ENCODE measurements around the gene SLC37A3. TPM values are rescaled to one million over a fixed set of nuclear protein-coding genes. Genes with fewer than 3 reads are reported as not detected.

SLC37A3 gene
- total RNA-seq, 1 donor from 2014 or later = 71.0 TPM

- no peak for FAIRE-seq
- H3K4me1 ChIP-seq (ENCODE audit: insufficient read depth, low read length) = no peaks in the 10 kb centered on the region
- no peaks in the 10 kb centered on the region for H4K20me1 ChIP-seq (ENCODE audit: insufficient read depth, low read length)
- Mint-ChIP-seq H3K27me3 (ENCODE audit: low read depth, unreplicated experiment) (no peaks in the 10 kb centered on the region), H3K36me3 (ENCODE audit: low read depth, unreplicated experiment) (peaks cover 22% of the 10 kb centered on the region), H3K9me3 (ENCODE audit: unreplicated experiment) (no peaks in the 10 kb centered on the region), H3K27ac (ENCODE audit: unreplicated experiment) (no peak overlapping the region), H3K4me1 (ENCODE audit: low read depth, unreplicated experiment) (no peaks in the 10 kb centered on the region), H3K4me3 (ENCODE audit: unreplicated experiment) (no peak overlapping the region)
- TF ChIP-seq EZH2 (IDR thresholded peaks at IDR 0.05; ENCODE audit: insufficient read depth, low read length) (no peak), CTCF (IDR thresholded peaks at IDR 0.05; ENCODE audit: insufficient read depth, low read depth, low read length) (no peak)
- no peak for DNase-seq (ENCODE audit: low read depth)
- H3K4me2 ChIP-seq (ENCODE audit: low read length) = no peak overlapping the region
- H3K4me3 ChIP-seq (ENCODE audit: insufficient read depth, low read depth, low read length) = no peak overlapping the region
- H3K27ac ChIP-seq (ENCODE audit: low read depth, low read length) = no peak overlapping the region
- no peaks in the 10 kb centered on the region for H3K9me3 ChIP-seq (ENCODE audit: insufficient read depth, low read depth, low read length)
- no peak overlapping the region for H3K9ac ChIP-seq (ENCODE audit: low read length)
- H3K79me2 ChIP-seq (ENCODE audit: insufficient read depth, low read length) = no peaks in the 10 kb centered on the region
- H3K36me3 ChIP-seq (ENCODE audit: insufficient read depth, low read length) = peaks cover 16% of the 10 kb centered on the region
- H2AFZ ChIP-seq (ENCODE audit: low read depth, low read length) = no peak overlapping the region
- no peaks in the 10 kb centered on the region for H3K27me3 ChIP-seq (ENCODE audit: insufficient read depth, low read length)
Observed at GRCh38 chr7:140358024-140358411, 40.3 kb downstream of the SLC37A3 start.

DNA sequence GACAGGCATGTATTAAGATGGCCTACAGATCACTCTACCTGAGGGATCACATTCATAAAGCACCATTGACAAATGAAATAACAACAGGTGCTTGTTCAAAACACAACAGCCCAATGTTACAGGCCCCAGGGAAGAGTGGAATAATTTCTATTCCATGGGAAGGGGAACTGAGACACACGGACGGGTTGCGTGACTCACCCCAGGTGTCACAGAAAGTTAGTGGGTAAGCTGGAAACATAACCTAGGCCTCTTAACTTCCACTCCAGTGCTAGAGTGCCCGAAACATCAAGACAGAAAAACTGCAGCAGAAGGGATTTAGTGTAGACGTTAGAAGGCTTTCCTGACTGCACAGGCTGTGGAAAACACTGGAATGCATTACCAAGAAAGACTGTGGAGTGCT lies 48.3 kb downstream of the SLC37A3 start:
- peaks cover 18% of the 10 kb centered on the region for H3K4me1 Mint-ChIP-seq (ENCODE audit: low read depth, unreplicated experiment)
- Histone ChIP-seq H3K4me3 (ENCODE audit: insufficient read depth, low read depth, low read length) (no peak overlapping the region), H3K9me3 (ENCODE audit: insufficient read depth, low read depth, low read length) (no peaks in the 10 kb centered on the region), H3K9ac (ENCODE audit: low read length) (no peak overlapping the region), H3K27ac (ENCODE audit: low read depth, low read length) (no peak overlapping the region), H3K4me1 (ENCODE audit: insufficient read depth, low read length) (peaks cover 11% of the 10 kb centered on the region), H3K79me2 (ENCODE audit: insufficient read depth, low read length) (no peaks in the 10 kb centered on the region), H4K20me1 (ENCODE audit: insufficient read depth, low read length) (peaks cover 1% of the 10 kb centered on the region), H2AFZ (ENCODE audit: low read depth, low read length) (no peak overlapping the region), H3K27me3 (ENCODE audit: insufficient read depth, low read length) (no peaks in the 10 kb centered on the region), H3K4me2 (ENCODE audit: low read length) (no peak overlapping the region), H3K36me3 (ENCODE audit: insufficient read depth, low read length) (peaks cover 28% of the 10 kb centered on the region)
- TF ChIP-seq EZH2 (IDR thresholded peaks at IDR 0.05; ENCODE audit: insufficient read depth, low read length) = no peak
- TF ChIP-seq CTCF (IDR thresholded peaks at IDR 0.05; ENCODE audit: insufficient read depth, low read depth, low read length) = no peak
- peaks cover 14% of the 10 kb centered on the region for H3K36me3 Mint-ChIP-seq (ENCODE audit: low read depth, unreplicated experiment)
- no peaks in the 10 kb centered on the region for H3K27me3 Mint-ChIP-seq (ENCODE audit: low read depth, unreplicated experiment)
- H3K27ac Mint-ChIP-seq (ENCODE audit: unreplicated experiment) = no peak overlapping the region
- no peak overlapping the region for H3K4me3 Mint-ChIP-seq (ENCODE audit: unreplicated experiment)
- FAIRE-seq = no peak
- DNase-seq (ENCODE audit: low read depth) = no peak
- H3K9me3 Mint-ChIP-seq (ENCODE audit: unreplicated experiment) = no peaks in the 10 kb centered on the region

DNA sequence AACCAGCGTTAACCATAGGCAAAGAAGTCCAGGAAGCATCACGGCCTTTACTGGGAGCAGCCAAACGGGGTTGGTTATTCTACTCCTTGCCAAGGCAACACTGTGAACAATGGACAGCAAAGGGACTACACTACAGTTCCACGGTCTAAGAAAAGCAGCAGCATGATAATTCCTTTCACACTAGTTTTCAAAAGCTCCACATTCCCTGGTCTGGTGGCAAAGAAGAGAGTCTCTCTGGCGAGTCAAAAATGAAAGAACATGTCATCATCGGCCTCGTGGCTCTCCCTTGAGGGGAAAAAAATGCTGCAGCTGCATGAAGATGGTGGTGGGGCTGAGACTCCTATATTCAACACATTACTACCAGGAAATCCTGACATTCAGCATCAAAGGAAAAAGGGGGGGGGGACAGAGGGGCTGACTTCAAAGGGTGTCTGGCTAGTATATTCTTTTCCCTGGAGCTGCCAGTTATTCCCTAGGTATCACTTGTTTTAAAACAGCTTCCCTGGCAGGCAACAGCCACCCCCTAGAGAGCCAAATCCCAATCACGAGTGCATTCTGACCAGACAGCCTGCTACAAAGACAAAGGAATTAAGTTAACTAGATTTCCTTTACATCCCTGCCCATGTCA lies 49.1 kb downstream of the SLC37A3 start:
- peaks cover 18% of the 10 kb centered on the region for H3K4me1 Mint-ChIP-seq (ENCODE audit: low read depth, unreplicated experiment)
- FAIRE-seq (no peak), DNase-seq (ENCODE audit: low read depth) (peak; percentile 43)
- Histone ChIP-seq H3K9ac (ENCODE audit: low read length) (peak overlapping the region; percentile 63), H3K4me1 (ENCODE audit: insufficient read depth, low read length) (peaks cover 11% of the 10 kb centered on the region), H3K27ac (ENCODE audit: low read depth, low read length) (peak overlapping the region; percentile 56), H3K27me3 (ENCODE audit: insufficient read depth, low read length) (no peaks in the 10 kb centered on the region), H2AFZ (ENCODE audit: low read depth, low read length) (peak overlapping the region; percentile 53), H3K79me2 (ENCODE audit: insufficient read depth, low read length) (no peaks in the 10 kb centered on the region), H3K4me2 (ENCODE audit: low read length) (peak overlapping the region; percentile 75), H3K4me3 (ENCODE audit: insufficient read depth, low read depth, low read length) (peak overlapping the region; percentile 25), H3K36me3 (ENCODE audit: insufficient read depth, low read length) (peaks cover 28% of the 10 kb centered on the region), H3K9me3 (ENCODE audit: insufficient read depth, low read depth, low read length) (no peaks in the 10 kb centered on the region), H4K20me1 (ENCODE audit: insufficient read depth, low read length) (peaks cover 4% of the 10 kb centered on the region)
- no peak overlapping the region for H3K4me3 Mint-ChIP-seq (ENCODE audit: unreplicated experiment)
- TF ChIP-seq CTCF (IDR thresholded peaks at IDR 0.05; ENCODE audit: insufficient read depth, low read depth, low read length) (no peak), EZH2 (IDR thresholded peaks at IDR 0.05; ENCODE audit: insufficient read depth, low read length) (no peak)
- peaks cover 14% of the 10 kb centered on the region for H3K36me3 Mint-ChIP-seq (ENCODE audit: low read depth, unreplicated experiment)
- no peaks in the 10 kb centered on the region for H3K9me3 Mint-ChIP-seq (ENCODE audit: unreplicated experiment)
- no peaks in the 10 kb centered on the region for H3K27me3 Mint-ChIP-seq (ENCODE audit: low read depth, unreplicated experiment)
- H3K27ac Mint-ChIP-seq (ENCODE audit: unreplicated experiment) = peak overlapping the region; percentile 79
